ENCODE data around the gene POU2F3.

DNA sequence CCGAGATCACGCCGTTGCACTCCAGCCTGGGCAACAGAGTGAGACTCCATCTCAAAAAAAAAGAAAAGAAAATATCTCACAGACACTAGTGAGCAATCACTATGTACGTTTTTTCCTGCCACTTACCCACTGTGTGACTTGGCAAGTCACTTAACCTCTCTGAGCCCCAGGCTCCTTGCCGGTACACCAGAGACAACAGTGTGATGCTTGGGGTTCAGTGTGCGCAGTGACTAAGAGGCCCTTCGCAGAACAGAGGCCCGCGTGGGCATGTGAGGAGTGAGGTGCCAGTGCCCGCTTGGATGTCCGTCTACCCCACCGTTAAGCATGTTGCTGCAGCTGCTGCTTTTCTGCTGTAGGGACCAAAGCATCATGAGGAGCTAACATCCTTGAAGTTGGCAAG, 22.4 kb upstream of the POU2F3 start:
- TF ChIP-seq, protein P1, sequence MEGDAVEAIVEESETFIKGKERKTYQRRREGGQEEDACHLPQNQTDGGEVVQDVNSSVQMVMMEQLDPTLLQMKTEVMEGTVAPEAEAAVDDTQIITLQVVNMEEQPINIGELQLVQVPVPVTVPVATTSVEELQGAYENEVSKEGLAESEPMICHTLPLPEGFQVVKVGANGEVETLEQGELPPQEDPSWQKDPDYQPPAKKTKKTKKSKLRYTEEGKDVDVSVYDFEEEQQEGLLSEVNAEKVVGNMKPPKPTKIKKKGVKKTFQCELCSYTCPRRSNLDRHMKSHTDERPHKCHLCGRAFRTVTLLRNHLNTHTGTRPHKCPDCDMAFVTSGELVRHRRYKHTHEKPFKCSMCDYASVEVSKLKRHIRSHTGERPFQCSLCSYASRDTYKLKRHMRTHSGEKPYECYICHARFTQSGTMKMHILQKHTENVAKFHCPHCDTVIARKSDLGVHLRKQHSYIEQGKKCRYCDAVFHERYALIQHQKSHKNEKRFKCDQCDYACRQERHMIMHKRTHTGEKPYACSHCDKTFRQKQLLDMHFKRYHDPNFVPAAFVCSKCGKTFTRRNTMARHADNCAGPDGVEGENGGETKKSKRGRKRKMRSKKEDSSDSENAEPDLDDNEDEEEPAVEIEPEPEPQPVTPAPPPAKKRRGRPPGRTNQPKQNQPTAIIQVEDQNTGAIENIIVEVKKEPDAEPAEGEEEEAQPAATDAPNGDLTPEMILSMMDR (IDR thresholded peaks at IDR 0.05; ENCODE audit: low read depth, low read length): no peak
- TF ChIP-seq EZH2phosphoT487 (IDR thresholded peaks at IDR 0.05; ENCODE audit: low read depth): no peak
